GM10266 (cell line): ENCODE data around the gene FHIT.

Source experiments
- DNase-seq: peaks from one replicate; pipeline ENCODE4 v3.0.0; 2012; ENCODE audit errors: extremely low spot score
- CTCF ChIP-seq: IDR thresholded peaks from 2 replicates; pipeline ENCODE4 v1.5.1; 2012; ENCODE audit warnings: mild to moderate bottlenecking, low read depth; ENCODE audit not compliant: control insufficient read depth, insufficient read depth; ENCODE audit errors: missing control alignments

The FHIT gene

GRCh38 chr3:60513241-60513640 is 738.0 kb downstream of the FHIT start:
- no peak for TF ChIP-seq CTCF
- no peak for DNase-seq

DNA sequence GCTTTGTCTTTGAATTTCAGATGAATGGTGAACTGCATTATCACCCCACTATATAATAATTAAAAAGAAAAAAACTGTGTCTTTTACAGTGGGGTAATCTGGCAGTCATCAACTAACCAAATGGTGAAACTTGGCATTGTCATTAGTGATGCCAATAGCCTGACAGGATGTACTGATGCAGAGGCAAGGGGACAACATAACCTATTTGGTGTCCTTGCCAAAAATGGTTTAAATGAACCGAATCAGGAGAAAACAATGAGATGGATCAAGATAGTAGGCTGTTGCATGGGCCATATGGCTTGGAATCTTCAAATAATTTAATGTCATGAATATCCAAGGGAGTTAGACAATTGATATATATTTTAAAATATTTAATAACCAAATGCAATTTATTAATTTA is 738.7 kb downstream of the FHIT start:
- TF ChIP-seq CTCF, result no peak
- no peak for DNase-seq

DNA sequence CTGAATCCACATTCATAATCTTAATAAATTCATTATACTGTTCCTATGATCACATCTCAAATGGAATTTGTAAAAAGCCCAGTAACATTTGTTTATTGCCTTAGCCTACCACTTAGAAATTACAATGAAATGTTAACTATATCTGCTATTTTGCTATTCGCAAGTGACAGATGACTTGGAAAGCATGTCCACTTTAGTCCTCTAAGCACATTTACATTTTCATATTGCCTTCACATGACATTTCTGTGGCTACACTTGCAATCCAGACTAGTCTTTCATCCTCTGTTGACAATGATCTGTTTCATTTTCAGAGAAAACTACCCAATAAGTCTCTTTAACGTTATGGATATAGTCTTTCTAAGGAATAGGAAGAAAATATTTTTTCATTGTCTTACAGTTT is 741.8 kb downstream of the FHIT start:
- DNase-seq, result no peak
- no peak for TF ChIP-seq CTCF

GRCh38 chr3:60504827-60505457 is 746.3 kb downstream of the FHIT start:
- TF ChIP-seq CTCF, result no peak
- peak; percentile 9 for DNase-seq

DNA sequence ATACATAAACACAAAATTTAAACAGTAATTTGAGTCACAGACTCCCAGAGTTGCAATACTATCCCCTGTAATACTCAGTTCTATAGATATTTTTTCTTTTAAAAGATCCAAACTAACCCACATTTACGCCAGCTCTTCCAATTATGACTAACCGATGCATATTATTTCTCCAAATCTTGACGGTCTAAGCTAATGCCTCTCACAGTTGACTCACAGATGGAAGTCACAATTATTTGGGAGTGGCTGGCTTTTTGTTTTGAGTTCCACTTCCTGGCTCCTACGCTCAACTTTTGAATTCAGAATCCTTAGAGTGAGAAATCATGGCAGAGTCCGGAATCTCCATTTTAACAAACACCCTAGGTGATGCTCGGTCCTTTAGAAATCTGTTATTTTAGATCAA is 749.9 kb downstream of the FHIT start:
- no peak for TF ChIP-seq CTCF
- no peak for DNase-seq

- DNase-seq, result no peak
- no peak for TF ChIP-seq CTCF
These were observed 753.4 kb downstream of the FHIT start for GRCh38 chr3:60497902-60498301.

DNA sequence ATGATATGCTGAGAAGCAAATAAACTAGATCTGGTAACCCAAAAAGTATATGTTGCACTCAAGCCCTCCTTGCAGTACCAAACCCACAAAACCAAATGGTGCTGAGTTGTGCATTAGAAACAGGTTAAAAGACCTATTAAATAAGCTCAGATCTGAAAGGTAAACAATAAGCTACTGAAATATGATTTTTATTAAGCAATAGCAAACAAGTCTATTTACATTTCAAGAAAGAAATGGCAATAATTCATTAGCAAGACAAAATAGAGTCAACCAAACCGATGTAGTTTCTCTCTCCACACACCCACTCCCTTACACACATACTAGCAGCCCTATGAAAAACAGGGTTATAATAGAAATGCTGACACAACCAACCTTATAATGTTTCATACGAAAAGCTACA is 760.3 kb downstream of the FHIT start:
- no peak for TF ChIP-seq CTCF
- no peak for DNase-seq
